Measurements from ENCODE around the gene TAOK1.
"Not testable (repeated sequence)": the region's sequence is repeated elsewhere in the genome, so short reads cannot be mapped to it uniquely, and the experiment has no call there.

Gene TAOK1
- total RNA-seq, result 150 to 392 (median 280) reads per million in 17 experiments

- peak; percentile 99 to 100 (median 100) for DNase-seq
Observed at GRCh38 chr17:29389982-29390850, at the start of gene TAOK1. Gene TAOK1, plus strand, starts transcription at chr17:29390363. Its CDS starts 61,186 bp downstream, at chr17:29451549.

GRCh38 chr17:29341726-29342125 lies 48.4 kb upstream of the TAOK1 start:
- DNase-seq, result peak; percentile 17 to 63 (median 34)

GRCh38 chr17:29342158-29342765 lies 47.9 kb upstream of the TAOK1 start:
- DNase-seq, result peak; percentile 15 to 53 (median 46)

- no peak for DNase-seq
Observed at GRCh38 chr17:29344201-29344856, 45.8 kb upstream of the TAOK1 start.

DNA sequence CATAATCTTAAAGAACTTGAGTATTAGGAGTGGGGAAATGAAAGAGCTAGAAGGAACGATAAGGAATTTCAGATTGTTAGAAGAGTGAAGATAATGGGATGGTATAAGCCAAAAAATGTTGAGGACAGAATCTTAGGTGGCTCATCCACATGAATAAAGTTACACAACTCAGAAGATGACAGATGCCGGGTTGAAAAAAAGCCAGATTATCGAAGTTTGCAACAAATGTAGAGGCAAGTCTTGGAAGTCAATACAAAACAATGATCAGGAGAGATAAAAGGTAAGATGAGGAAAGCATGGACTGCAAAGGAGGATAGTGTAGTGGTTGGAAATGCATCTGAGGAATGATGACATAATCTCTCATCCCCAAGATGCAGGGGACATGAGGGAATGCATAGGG lies 45.1 kb upstream of the TAOK1 start:
- no peak for DNase-seq

- not testable (repeated sequence) for DNase-seq
Observed at GRCh38 chr17:29345470-29345869, 44.7 kb upstream of the TAOK1 start.

GRCh38 chr17:29346462-29346861 lies 43.7 kb upstream of the TAOK1 start:
- no peak for DNase-seq

GRCh38 chr17:29347831-29348629 lies 42.1 kb upstream of the TAOK1 start:
- DNase-seq, result peak in 3 of 4 experiments; percentile 9 to 42 (median 20)

GRCh38 chr17:29349409-29349808 lies 40.8 kb upstream of the TAOK1 start:
- DNase-seq, result peak in 2 of 4 experiments; percentile 10 to 29

DNA sequence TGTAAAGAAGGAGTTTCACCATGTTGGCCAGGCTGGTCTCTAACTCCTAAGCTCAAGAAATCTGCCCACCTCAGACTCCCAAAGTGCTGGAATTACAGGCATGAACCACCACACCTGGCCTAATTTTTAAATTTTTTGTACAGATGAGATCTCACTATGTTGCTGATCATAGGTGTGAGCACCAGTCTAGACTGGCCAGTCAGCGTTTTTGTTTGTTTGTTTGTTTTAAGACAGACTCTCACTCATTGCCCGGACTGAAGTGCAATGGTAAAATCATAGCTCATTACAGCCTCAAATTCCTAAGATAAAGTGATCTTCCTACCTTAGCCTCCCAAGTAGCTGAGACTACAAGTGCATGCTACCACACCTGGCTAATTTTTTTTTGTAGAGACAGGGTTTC lies 38.0 kb upstream of the TAOK1 start:
- DNase-seq, result no peak

DNA sequence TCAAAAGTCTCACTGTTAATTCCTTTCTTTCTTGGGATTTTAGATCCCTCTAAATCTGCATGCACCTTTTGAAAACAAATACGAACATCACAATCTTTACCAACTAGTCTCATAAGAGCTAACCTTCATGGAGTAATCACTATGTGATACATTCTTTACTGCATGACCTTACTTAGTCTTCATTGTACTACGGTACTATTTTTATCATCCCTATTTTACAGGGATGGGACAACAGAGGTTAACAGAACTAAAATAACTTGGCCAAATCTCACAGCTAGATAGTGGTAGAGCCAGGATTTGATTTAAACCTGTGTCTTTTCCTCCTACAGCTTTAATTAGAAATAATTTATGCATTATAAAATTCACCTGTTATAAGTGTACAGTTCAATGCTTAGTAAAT lies 32.9 kb upstream of the TAOK1 start:
- no peak for DNase-seq

DNA sequence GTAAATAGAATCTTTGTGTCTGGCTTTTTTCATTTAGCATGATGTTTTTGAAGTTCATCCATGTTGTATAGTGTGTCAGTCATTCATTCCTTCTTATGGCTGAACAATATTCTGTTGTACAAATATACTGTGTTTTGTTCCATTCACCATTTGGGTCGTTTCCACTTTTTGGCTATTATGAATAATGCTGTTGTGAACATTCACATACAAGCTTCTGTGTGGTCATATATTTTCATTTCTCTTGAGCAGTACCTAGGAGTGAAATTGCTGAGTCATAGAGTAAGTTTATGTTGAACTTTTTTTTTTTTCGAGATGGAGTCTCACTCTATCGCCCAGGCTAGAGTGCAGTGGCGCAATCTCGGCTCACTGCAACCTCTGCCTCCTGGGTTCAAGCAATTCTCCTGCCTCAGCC lies 32.3 kb upstream of the TAOK1 start:
- DNase-seq, result no peak

GRCh38 chr17:29358416-29358815 lies 31.7 kb upstream of the TAOK1 start:
- DNase-seq, result no peak

GRCh38 chr17:29359777-29360176 lies 30.4 kb upstream of the TAOK1 start:
- no peak for DNase-seq

- peak in 1 of 4 experiments; percentile 11 for DNase-seq
Observed at GRCh38 chr17:29363716-29364115, 26.4 kb upstream of the TAOK1 start.

- no peak for DNase-seq
Observed at GRCh38 chr17:29364691-29365090, 25.5 kb upstream of the TAOK1 start.

DNA sequence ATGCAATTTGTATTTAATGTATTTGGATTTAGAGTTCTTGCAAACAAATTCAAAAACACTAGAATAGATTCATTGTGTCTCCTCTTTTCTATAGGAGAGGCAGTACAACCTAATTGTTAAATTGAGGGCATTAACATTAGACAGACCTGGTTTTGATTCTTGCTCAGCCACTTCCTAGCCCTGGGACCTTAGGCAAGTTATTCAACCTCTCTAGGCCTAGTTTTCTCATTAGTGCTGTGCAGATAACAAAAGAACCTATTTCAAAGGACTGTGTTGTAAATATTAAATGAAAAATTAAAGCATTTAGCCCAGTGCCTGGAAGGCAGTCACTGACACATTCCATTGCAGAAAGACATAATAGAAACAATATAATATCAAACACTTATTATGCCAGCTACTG lies 22.0 kb upstream of the TAOK1 start:
- DNase-seq, result no peak

DNA sequence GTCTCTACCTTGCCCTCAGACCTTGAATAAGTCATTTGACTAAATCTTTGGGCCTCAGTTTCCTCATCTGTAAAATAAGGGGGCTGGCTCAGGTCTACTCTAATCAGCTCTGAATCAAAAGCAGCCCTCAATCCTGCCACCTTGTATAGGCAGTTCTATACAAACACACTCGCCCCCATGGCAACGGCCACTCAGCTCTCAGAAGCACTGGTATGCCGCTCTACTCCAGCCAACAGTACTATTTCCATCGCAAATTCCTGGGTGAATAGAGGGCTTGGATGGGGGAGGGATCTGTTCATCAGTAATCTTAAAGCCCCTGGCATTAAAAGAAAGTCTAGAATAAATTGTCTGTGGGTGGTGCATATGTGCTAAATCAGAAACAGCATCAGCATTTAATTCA lies 21.2 kb upstream of the TAOK1 start:
- no peak for DNase-seq

GRCh38 chr17:29369831-29370735 lies 20.1 kb upstream of the TAOK1 start:
- peak; percentile 66 to 87 (median 80) for DNase-seq

DNA sequence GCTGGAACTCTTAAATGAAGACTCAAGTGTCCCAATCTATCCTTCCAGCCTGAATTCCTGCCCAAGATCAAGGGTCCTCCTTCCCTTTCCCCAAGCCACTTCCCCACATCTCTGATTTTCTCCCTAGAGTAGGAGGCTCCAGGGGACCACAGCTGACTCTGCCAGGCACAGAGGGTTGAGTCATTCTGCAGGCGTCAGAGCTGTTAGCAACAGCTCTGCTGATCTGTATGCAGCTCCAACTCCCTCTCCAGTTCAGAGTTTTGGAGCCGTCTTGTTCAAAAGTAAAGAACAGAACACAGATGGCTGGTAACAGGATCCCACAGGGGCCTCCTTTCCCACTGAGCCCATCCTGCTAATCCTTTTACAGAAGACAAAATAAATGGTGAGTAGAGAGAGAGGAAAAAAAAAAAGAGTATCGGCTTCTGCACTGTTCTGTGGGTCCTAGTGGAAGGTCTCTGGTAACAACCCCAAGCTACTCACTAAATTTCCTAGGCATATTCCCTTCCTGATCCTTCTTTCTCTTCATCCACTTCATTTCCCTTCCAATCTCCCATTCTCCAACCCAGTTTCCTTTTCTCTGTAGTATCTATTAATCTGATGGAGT lies 13.4 kb upstream of the TAOK1 start:
- DNase-seq, result peak; percentile 56 to 79 (median 75)

DNA sequence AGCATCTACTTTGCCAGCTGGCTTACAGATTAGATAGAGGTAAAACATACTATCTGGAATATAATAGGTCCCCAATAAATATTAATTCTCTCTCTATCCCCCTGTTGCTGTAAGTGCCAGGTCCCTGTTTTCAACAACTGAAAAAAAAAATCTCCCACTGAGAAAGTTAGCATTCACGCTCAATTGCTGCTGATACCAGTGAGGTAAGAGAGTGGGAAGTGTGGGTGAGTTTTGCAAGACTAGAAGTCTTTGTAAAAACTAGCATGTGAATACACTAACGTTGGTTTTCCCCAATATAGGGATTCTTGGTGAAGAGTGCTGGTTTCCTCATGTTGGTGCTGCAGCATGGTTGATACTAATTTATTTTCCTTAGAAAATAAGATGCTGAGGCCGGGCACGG lies 11.7 kb upstream of the TAOK1 start:
- DNase-seq, result peak; percentile 40 to 80 (median 66)
